Hematopoietic multipotent progenitor cell treated with erythropoietin and hydrocortisone succinate and interleukin-3 and kit ligand, for 4 days (in vitro differentiated cells): Measurements from ENCODE around the gene AMPD2.

Source experiments
- DNase-seq: peaks from one replicate; pipeline ENCODE4 v3.0.0-alpha.2; 2015

AMPD2 gene

DNA sequence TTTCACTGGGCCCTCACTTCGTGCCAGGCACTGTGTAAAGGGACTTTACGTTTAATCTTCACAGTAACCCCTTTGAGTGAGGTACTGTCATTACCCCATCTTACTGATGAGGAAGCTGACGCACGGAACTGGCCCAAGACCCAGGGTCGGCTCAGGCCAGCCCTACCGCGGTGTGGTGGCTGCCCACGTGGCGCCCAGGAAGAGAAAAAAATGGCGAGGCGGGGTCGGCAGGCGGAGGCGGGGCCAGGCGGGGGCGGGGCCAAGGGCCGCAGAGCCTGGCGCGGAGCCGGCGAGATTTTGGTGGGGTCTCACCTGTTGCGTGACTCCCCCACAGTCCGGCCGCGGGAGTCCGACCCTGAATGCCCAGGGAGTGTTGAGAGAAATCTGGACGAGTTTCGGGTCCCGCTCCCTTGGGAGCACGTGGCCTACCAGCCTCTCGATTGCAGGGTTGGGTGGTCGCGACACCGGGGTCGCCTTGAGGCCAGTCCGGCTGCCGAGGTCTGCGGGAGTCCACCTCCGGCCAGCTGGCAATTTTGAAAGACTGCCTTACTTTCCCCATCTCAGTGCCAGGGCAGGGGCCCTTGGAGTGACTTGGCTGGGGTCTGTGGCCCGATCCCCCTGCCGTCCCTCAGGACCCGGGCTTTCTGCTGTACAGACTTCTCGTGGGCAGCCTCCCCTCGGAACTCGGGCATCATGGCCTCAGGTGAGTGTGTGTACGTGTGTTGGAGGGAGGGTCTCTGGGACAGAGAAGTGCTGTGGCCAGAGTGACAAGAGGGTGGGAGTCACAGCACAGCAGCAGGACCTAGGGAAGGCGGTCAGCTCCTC, at the start of gene AMPD2, which contains the start of gene GNAT2:
AMPD2 (plus strand) TSS at position 262 of the 825 bp plus-strand sequence. CDS start 1,339 bp downstream, outside the sequence.
GNAT2 (minus strand) TSS at position 41 of the 825 bp plus-strand sequence. CDS start 6,746 bp downstream, outside the sequence.
- peak; percentile 92 for DNase-seq

DNA sequence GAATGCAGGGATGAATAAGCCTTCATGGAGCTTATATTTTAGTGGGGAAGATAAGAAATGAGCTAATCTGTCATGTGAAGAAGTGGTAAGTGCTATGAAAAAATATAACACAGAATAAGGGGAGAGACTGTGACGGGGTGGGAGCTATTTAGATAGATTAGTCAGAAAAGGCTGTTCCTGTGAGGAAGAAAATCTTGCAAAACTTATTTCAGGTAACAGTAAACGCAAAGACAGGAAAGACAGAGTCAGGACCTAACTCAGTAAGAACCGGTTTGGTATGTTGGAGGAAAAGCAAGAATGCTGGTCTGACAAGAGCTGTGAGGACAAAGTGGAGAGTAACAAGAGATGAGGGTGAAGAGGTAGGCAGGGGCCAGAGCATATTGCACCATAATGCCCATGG, 49.2 kb upstream of the AMPD2 start:
- DNase-seq: no peak

DNA sequence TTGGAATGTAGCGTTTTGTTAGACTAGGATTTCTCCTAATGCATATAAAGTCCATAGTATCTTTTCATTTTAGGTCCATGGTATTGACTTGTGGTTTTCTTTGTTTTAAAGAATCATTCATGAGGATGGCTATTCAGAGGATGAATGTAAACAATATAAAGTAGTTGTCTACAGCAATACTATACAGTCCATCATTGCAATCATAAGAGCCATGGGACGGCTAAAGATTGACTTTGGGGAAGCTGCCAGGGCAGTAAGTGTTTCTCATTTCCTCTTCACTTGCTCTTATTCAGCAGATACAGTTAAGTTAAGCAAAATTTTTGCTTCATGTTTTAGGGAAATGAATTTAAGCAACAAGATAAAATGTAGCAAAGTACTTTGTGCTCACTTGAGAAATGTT, 45.9 kb upstream of the AMPD2 start:
- DNase-seq: peak; percentile 68

DNA sequence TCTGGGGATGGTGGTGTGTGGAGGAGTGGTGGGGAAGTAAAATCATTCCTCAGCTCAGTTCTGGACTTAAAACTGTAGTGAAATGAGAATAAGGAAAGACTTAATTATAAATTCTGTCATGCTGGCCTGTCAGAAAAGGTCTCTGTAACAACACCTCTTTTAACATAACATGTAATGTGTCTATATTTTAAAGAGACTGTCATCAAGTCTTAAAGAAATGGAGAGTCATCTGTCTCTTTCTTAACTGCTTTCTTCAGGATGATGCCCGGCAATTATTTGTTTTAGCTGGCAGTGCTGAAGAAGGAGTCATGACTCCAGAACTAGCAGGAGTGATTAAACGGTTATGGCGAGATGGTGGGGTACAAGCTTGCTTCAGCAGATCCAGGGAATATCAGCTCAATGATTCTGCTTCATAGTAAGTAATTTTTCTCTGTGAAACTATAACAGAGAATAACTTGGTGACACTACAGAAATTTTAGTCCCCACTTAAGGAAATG, 40.6 kb upstream of the AMPD2 start:
- DNase-seq: no peak

DNA sequence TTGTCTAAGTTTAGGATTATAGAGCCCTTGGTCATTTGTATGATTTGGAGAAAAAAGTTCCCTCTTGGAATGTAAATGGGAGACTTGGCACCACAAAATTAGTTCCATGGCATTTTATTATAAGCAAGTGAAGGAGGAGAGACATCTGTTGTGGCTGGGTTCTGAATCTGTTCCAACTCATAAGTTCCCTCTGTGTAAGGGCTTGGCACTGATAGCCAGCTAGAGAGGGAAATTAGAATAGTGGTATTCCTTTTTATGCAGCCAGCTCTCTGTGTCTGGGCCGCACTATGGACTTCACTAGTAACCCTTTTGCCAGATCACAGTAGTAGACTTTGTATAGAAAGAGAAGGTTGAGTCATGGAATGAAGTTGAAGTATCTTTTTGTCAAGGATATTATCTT, 40.1 kb upstream of the AMPD2 start:
- DNase-seq: no peak

DNA sequence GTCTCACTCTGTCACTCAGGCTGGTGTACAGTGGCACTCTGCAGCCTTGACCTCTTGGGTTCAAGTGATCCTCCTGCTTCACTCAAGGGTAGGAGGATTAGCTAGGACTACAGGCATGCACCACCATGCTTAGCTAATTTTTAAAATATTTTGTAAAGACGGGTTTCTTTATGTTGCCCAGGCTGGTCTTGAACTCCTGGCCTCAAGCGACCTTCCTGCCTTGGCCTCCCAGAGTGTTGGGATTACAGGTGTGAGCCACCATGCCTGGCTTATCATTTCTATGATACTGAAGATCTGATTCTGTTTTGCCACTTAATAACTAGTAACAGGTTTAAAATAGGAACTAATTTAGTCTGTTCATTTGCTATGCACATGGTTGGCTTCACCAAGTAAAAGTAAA, 37.6 kb upstream of the AMPD2 start:
- DNase-seq: no peak

DNA sequence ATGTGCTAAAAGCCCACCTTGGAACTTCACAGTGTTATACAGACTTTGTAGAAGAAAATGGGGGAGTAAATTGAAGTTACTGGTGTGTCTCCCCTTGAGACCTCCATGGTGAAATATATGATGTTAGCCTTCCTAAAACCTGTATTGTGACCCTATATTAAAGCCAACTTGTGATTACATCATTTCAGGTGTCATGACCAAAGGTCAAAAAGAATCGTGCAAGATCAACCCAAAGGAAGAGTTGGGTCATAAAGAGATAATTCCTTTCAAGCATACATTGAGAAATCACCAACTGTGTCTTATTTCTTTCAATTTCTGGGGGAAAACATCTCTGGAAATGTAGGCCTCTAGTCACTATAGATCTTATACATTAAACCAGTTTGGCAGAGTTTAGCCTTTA, 34.9 kb upstream of the AMPD2 start:
- no peak for DNase-seq

DNA sequence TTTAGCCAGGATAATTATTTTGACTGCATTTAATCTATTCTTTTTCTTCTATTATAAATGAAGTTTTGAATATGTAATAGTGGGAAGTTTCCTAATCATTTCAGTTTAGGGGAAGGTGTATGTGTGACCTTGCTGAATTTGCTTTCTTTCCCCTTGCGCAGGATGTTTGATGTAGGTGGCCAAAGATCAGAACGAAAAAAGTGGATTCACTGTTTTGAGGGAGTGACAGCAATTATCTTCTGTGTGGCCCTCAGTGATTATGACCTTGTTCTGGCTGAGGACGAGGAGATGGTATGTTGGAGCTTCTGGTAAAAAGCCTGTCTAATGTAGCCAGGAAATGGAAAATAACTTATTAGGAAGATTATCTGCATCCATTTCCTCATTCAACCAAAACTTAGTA, 33.6 kb upstream of the AMPD2 start:
- DNase-seq: no peak

DNA sequence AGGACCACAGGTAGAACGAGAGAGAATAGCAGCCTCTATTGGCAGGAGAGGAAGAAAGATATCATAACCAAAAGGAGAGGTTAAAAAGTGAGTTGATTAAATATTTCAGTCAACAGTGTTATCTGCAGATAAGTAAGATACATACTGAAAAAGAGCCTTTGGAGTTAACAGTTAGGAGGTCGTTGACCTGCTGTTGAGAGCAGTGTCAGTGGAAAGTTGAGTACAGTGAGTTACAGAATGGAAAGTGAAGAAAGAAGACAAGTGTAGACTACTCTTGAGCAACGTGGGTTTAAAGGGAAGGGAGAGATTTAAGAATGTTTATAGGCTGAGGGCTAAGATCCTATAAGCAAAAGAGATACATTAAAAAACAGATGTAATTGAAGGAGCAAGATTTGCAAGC, 30.5 kb upstream of the AMPD2 start:
- DNase-seq: no peak

DNA sequence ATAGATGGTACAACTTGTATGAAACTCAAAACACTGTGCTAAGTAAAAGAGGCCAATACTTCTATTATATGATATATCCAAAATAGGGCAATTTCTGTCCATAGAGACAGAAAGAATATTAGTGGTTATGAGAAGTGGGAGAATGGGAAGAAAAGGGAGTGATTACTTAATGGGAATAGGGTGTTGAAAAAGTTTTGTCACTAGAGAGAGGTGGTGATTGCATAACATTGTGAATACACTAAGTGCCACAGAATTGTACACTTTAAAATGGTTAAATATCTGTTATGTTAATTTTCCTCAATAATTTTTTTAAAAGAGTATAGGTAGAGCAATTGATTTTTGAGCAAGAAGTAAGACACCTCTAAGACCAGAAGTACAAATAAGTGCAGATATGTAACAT, 30.0 kb upstream of the AMPD2 start:
- DNase-seq: no peak

DNA sequence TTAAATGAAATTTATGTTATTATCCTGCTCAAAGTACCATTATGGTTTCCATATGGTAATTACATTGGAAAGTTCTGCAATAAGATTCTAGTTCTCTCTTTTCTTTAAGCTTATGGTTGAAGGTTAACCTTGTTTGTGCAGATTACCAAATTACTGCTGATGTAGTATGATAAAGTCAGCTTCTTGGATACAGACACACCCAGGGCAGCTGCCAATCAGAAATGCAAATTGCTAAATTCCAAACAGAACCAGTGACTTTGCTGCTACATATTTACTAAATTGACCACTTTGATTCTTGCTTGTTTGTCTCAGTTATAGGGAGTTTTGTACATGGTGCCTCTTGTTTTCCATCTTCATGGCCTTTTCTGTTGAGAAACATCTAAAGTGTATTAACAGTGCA, 26.7 kb upstream of the AMPD2 start:
- DNase-seq: peak; percentile 20

DNA sequence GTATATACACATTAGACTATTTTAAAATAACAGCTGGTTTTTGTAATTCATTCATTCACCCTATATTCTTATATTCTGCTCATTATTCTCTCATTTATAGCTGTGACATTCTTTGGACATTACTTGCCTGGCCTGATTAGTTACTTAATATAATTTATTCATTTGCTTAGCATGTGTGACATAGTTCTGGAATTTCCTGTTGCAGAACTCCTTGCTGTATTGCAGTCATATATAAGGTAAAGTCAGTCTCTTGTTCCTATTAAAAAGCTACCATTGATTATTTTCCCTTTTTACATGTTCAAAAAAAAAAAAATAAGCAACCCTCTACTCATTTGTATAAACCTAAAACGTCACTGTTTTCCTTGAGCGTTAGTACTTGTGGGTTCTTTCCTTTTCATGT, 24.1 kb upstream of the AMPD2 start:
- no peak for DNase-seq

DNA sequence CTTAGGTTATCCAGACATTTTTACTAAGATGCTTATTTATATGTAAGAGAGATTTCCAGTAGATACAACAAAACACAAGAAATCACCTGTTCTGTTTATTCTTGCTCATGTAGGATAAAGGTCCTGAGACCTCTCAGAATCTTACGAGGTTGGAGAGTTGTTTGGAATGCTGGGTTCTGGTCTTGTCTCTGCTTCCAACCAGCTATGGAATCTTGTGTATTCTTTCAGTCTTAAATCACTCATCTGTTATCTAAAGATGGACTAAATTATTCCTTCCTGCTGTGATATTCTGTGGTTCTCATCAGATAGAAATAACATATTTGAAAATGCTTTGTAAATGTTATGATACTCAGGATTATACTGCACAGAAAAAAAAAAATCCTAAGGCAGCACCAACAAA, 21.5 kb upstream of the AMPD2 start:
- no peak for DNase-seq

DNA sequence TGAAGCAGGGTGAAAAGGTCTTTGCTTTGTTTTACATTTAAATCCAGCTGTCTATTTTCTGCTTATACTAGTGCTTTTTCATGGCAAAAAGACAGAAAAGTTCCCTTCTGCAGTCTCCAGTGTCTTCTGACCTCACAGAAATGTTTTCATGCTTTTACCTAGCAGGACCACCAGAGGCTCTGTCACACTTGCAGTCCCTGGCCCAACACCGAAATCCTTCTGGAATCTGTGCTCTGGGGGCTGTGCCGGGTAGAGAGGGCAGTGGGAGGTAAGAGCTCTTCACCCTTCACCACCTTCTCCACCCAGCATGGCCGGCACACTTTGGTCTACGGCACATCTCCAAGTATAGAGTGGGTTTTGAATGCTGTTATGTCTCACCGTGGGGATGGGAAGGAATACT, 21.0 kb upstream of the AMPD2 start:
- DNase-seq: peak; percentile 35

DNA sequence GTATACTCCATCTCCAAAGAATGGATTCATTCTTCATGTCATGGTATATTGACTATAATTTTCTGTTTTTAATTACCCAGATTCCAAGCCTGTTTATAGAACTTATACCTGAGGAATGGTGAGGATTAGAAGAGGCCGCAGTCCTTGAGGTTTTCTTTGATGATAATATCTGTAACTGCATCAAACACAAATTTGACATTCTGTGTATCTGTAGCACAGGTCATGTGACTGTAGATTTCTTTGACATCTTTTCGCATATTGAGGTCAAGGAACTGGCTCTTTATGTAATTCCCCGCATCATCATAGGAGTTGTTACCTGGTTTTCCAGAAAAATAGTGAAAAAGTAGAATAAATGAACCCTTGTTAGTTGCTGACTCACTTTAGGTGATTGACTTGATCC, 16.4 kb upstream of the AMPD2 start:
- no peak for DNase-seq

DNA sequence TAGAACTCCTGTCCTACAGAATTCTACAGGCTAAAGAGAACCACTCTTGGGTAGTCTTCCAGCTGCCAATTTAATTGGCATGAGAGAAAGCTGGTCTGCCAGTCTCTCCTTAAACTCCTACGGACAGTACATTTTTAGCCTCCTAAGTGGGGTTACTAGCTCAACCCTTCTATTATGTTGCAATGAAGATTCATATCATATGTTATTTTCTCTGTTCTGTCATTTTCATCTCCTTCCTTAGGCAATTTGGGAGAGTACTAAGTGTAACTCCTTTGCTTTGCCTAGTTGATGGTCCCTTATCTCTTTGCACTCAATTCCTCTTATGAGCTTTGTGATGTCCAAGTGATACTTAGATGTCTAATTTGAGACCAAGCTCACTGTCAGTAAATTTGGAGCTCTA, 14.3 kb upstream of the AMPD2 start:
- DNase-seq: no peak

DNA sequence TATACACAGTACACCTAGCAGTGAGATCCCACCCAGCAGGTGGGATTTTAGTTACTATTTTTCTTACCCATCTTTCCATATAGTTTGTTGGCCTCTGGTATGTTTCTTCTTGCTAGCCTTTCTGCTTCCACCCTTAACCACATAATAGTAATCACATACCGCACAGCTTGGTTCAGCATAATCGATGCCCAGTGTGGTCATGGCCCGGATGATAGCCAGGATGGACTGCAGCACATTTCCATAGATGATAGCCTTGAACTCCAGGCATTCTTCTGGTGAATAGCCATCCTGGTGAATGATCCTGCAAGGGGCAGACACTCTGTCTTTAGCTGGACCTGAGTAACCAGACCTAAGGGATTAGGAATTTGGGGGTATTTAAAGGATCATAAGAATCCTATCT, 9.8 kb upstream of the AMPD2 start:
- DNase-seq: no peak

DNA sequence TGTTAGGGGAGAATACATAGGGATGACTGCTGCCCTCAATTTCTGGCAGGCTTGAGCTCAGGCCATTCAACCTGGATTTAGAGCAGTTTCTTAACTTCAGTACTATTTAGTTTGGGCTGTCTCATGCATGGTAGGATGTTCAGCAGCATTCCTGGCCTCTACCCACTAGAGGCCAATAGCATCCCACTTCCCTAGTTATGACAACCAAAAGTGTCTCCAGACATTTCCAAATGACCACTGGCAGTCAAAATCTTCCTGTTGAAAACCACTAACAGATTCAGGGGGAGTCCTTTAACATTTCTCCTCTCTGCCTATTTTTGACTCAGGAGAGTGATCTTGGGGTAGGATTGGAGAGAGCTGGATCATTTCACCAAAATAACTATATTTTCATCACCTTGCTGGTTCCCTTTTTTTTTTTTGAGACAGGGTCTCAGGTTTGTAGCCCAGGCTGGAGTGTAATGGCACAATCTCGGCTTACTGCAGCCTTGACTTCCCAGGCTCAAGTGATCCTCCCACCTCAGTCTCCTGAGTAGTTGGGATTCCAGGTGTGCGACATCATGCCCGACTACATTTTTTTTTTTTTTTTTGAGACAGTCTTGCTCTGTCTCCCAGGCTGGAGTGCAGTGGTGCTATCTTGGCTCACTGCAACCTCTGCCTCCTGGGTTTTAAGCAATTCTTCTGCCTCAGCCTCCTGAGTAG, 8.9 kb upstream of the AMPD2 start:
- DNase-seq: no peak

DNA sequence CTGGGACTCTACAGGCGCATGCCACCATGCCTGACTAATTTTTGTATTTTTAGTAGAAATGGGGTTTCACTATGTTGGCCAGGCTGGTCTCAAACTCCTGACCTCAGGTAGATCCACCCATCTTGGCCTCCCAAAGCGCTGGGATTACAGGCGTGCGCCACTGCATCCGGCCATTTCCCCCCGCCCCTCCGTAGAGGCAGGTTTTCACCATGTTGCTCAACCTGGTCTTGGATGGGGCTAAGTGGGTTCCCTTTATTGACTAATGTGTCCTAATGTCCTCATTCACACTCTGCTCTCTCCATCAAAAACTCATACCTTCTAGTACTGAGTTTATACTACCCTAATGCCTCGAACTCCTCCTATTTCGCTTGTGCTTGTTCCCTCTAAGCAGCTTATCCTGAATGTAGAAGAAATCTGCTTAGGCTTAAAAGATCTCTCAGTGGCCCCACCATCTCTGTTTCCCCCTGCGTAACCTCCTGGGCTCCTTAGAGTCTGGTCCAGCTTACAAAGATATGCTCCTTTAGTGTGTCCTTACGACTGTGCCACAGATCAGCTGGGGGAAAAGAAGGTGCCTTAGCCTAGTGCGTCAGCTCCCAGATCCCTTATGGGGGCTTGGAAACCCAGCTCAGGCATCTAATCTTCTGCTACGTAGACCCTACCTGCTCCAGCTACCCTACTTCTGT, 8.2 kb upstream of the AMPD2 start:
- no peak for DNase-seq

DNA sequence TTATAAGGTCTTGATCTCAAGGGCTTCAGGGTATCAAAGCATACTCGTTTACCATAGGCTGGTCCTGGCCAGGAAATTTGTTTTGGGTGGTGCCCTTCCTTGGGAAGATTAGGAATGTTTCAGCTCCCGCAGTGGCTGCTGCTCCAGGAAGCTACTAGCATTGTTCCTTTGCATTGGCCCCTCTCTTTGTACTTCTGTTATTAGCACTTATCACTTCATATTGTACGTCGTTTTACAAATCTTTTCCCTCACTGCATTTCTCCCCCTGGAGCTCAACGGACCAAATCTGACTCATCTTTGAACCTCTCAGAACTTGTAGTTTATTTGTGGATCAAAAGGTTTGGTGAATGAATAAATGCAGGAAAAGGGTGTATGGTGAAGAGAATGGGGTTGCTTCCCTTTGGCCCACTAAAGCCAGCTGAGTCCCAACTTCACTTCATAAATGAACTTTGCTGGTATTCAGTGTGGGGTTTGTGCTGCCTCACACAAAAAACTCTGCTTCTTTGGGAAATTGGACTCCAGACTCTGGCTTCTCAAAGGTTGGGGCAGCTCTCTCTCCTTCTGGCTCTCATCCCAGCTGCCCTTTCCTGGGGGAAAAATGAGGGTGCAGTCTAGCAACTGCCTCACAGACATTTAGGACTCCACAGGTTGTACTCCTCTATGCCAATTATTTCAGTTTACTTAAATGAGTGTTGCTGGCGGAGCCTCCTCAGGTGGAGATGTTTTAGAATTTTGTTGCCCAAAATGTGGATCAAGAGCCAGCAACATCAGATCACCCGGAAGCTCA, 6.1 kb upstream of the AMPD2 start:
- no peak for DNase-seq

DNA sequence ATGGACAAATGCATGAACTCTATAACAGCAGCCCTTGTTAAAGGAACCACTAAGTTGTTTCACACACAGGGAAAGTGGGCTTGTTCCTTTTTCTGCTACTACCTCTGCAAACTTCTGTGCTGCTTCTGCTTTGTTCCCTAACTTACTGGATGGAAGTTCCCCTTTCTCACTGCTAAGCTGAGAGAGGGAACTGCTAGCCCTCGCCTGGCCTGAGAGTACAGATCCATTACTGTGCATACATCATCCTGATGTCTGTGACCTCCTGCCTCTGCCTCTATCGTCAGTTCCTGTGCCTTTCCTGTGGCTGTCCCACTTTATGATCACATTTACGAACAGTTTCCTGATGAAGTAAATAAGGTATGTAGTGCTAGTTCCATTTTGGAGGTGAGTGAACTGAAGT, 3.8 kb upstream of the AMPD2 start:
- peak; percentile 86 for DNase-seq

DNA sequence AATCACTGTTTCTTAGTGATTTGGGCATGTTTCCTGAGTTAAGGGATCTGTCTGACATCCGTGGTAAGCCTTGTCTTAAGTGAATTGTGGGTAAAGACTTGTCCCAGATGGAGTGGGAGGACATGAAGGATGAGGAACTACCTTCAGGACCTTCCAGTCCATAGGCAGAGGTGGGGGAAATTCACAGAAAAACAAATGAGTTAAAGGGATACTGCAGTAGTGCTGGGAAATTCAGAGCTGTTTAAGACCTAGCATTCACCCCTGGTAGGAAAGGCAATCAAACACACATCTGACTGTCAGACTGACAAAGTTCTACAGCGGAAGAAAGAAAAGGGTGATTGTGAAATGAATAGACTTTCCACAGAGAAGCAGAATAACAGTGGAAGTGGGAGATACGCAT, 3.2 kb upstream of the AMPD2 start:
- DNase-seq: no peak

DNA sequence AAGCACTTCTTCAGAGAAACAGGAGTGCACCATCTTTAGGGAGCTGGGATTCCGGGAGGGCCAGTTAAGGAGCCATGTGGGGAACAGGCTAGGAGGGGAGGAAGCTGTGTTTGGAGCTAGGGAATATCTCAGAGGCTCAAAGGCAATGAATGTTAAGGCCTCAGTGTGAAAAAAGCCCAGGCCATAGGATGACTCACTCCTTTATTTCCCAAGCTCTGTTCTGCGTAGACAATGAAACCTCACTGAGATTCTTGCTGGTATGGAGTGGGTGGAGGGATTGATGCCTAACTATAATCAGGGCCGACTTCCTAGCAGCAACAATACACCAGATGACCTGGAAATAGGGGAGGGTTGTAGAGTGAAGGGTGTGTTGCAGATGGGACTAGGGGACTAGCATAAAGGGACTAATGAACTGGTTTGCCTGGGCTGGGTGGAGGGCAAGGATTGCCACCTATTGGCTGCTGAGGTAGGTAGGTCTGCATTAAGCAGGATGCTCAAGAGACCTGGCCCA, 2.3 kb upstream of the AMPD2 start:
- no peak for DNase-seq
